Retina (tissue), 1 donor: ENCODE measurements around the gene PRR14.
"Not testable (repeated sequence)": the region's sequence is repeated elsewhere in the genome, so short reads cannot be mapped to it uniquely, and the experiment has no call there.

Source experiments
- DNase-seq: peaks from one replicate; pipeline ENCODE4 v3.0.0-alpha.2; 2016

The PRR14 gene

GRCh38 chr16:30650369-30651123 lies at the start of gene PRR14:
PRR14 (plus strand) TSS chr16:30650960; CDS start chr16:30651646, 686 bp downstream.
- DNase-seq = peak; percentile 99

DNA sequence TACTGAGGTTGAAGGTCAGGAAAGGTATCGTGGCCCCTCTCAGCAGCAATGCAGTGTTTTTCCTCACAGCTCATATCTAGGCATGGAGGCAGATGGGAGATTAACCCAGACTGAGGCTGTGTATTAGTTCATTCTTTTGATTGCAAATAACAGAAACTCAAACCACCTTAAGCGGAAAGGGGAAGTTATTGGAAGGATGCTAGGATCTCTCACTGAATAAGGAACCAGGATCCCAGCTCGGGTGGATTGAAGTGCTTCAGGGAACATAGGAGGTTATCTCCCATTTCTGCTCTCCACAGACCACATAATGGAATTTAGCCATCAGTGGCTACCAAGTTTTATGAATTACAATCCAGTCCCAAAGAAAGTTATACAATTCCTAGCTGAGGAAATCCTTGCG lies 48.8 kb upstream of the PRR14 start:
- DNase-seq = no peak

DNA sequence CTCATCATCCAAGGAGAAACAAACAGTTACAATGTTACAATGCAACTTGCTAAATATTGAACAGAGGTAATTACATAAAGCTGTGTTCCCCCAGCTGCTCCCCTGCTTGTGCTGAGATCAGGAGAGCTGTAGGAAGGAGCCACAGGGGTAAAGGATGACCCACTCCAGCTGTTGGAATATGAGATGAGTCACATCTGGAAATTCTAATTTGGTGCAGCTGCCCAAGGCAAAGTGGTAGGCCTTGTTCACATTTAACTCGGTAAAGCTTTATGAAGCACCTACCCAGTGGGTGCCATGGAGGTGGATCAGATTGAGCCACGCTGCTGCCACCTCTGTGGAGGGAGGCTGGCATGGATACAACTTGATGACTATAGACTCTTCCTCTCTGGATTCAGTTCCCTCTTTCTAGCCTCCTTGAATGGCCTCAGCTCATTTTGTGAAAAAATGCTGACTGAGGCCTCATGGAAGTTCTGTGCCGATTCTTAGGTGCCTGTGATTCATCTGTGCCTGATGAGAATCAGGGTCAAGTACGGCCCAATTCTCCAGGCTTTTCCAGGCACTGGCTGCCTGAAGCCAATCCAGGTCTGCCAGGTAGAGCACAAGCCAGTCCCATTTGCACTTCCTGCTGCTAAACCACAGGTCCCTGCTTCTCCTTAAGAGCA lies 48.0 kb upstream of the PRR14 start:
- DNase-seq = no peak

DNA sequence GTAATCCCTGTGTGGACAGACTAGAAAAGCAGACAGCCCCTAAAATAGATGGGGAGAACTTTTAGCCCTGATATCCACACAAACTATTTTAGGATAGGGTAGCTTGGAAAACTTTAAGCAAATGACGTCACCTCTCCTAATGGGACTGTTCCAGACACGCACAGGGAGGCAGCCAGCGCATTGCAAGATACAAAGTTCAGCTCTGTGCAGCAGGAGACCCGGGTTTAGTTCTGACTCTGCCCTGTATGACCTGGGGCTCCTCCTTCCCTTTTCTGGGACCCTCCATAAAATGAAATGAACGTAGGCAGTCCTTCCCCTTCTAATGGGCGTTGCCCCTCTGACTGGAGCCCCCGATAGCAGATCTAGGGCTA lies 46.8 kb upstream of the PRR14 start:
- no peak for DNase-seq

GRCh38 chr16:30604316-30604947 lies 46.3 kb upstream of the PRR14 start:
- DNase-seq = no peak

GRCh38 chr16:30605158-30605557 lies 45.6 kb upstream of the PRR14 start:
- no peak for DNase-seq

DNA sequence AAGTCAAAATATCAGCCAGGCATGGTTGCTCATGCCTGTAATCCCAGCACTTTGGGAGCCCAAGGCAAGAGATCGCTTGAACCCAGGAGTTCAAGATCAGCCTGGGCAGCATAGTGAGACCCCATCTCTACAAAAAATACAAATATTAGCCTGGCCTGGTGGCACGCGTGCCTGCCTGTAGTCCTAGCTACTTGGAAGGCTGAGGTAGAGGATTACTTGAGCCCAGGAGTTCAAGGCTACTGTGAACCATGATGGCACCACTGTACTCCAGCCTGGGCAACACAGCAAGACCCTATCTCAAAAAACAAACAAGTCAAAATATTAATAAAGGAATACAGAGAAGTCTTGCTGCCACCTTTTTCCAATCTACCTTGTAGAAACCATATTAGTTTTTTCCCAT lies 44.8 kb upstream of the PRR14 start:
- DNase-seq = no peak

DNA sequence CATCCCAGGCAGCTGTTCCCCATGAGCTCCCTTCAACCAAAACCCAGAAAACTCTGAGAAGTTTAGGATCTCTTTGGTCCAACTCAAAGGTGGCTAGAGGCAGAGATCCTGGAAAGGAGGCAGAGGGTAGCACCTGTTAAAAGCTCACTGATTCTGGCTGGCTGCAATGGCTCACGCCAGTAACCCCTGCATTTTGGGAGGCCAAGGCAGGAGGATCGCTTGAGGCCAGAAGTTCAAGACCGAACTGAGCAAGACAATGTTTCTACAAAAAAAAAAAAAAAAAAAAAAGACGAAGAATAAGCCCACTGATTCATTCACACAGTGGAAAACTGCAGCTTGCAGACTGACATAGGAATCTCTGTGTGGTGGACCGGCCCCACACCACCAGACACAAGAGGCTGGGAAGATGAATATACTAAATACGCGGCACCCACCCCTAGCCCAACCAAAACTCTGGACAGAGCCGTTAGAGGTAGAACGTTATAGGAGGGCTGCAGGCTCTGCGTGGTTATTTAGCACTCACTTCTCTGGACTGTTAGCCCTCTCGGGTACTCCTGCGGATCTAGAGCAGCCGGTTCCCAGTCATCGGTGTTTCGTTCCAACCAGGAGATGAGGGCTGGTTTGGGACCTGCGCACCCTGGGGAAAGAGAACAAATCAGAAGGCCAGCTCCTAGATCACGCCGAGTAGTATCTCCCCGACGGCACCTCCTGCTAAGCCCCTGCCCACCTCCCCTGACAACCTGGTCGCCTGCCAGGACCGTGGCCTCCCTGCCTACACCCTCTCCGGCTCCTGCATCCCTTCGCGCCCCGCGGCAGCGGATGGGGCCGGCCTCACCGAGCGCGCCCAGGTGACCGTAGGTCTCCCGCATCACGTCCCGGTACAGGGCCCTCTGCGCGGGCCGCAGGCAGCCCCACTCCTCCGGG lies 41.5 kb upstream of the PRR14 start:
- DNase-seq = no peak

DNA sequence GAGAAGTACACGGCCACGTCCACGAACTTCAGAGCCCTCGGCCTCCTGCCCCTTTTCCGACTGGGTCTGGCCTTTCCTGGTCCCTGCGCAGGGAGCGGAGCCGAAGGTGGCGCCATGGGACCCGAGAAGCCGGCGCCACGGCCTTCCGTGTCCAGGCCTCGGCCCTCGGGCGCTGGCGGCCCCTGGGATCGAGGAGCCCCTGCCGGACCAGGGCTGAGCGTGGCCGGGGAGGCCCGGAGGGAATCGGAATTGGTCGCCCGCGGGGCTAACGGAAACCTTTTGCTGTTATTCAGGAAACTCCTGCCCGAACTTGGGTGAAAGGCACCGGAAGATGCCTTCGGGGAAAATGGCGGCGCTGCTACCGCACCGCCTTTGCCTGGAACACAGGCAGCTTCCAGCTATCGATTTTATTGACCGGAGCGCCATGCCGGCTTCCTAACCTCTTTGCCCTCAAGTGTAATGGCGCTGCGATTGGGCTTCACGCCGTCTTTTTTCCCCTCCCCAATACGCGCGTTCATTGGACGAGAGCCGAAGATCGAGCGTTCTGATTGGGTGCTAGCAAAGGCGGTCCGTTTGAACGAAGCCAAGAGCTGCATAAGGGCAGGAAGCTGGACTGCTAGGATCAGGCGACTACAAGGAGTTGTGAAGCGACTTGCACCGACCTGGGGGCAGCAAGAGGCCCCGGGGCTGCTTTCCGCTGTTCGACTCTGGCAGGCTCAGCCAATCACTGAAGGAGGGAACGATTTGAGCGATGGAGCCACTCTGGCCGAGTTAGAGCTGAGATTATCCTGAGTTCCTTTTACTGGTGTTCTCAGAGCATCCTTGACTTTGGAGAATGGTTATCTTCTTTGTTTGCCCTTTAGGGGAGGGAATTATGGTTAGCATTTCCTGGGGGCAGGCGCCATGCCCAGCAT lies 40.6 kb upstream of the PRR14 start, which contains the start of gene ZNF689:
TSS of gene ZNF689 (minus strand) at position 464 of the 914 bp plus-strand sequence. CDS start at position 116, 348 bp downstream.
- peak; percentile 99 for DNase-seq

GRCh38 chr16:30615358-30616091 lies 35.2 kb upstream of the PRR14 start:
- DNase-seq = peak; percentile 31

- no peak for DNase-seq
Measured at GRCh38 chr16:30619202-30619601, 31.6 kb upstream of the PRR14 start.

GRCh38 chr16:30619638-30620037 lies 31.1 kb upstream of the PRR14 start:
- DNase-seq = no peak

- no peak for DNase-seq
Measured at GRCh38 chr16:30620169-30620568, 30.6 kb upstream of the PRR14 start.

DNA sequence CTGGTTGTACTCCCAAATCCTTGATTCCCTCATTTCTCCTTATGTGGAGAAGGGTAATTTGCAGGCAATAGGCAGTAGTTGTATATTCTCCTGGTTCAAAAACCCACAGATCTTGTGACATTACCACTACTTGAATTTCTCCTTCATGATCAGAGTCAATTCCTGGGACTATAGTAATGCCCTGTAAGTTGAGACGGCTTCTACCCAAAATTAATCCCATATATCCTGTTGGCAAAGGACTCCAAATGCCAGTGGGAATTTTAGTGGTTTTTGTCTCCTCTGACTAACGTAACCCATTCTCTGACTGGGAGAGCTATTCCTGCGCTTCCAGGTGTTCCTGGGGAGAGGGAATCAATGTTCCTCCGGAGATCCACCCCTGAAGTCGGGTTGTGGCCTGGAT lies 29.0 kb upstream of the PRR14 start:
- DNase-seq = no peak

- DNase-seq = no peak
Measured at GRCh38 chr16:30622455-30623032, 28.2 kb upstream of the PRR14 start.

DNA sequence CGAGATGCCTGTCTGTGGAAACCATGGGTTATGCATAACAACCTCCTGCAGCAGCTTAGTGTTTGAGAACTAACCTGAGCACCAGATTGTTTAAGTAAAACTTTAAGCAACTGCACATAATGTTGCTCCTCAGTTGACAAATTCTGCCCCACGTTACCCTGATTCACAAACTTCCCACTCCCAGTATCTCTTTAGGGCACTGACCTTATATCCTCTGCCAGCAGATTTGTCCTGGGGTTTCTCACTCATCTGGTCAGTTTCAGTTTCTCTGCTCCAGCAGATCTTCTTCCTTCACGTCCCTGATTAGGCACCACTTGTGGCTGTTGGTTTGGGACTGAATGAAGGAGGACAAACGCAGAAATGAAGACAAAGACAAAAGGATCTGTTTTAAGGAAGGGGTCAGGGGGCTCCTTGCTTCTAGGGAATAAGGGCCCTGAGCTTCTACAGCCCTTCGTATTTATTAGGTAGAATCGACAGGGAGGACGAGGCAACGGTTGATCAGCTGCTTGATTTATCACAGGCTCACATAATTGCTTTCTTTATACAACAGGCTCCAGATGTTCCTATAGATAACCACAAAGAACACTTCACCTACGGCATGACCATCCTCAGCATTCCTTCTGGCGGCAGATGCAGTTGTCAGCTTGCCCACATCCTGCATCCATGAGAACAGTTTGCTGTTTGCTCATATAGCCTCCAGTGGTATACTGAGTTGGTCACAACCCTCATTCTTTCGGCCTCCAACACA lies 27.1 kb upstream of the PRR14 start:
- no peak for DNase-seq

GRCh38 chr16:30626236-30626635 lies 24.5 kb upstream of the PRR14 start:
- DNase-seq = no peak

DNA sequence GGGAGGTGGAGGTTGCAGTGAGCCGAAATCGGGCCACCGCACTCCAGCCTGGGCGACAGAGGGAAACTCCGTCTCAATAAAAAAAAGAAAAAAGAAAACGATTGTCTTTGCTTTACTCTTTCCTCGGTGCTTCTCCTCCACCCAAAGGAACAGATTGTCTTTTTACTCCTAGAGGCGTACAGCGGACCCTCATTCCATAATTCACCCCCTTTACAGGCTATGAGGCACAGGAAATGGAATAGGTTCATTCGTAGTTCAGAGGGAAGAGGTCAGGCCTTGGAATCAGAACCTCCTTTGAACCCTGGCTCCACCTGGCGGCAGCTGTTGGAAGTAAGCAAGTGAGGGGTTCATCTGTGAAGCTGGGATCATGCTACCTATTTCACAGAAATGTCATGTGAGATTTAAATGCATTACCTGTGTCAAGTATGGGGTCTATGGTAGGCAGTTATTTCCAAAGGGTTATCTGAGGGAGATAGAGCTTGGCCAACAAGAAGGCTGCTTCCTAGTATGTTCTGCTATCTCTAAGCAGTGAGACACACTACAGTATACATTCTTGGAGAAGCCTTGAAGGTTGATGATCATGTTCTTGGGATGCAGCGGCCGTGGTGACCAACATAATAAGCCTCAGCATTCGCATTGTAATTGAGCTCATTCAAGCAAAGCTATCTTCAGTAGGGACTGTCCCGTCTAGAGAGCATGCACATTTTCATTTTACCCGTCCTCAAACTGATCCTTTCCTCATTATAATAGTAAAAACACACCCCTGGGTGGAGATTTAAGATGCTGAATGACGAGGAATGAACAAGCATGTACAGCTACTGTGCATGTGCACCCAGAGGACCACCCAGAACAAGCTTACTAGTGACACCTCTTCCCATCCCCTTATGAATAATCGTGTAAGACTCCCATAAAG lies 21.9 kb upstream of the PRR14 start:
- peak; percentile 80 for DNase-seq

DNA sequence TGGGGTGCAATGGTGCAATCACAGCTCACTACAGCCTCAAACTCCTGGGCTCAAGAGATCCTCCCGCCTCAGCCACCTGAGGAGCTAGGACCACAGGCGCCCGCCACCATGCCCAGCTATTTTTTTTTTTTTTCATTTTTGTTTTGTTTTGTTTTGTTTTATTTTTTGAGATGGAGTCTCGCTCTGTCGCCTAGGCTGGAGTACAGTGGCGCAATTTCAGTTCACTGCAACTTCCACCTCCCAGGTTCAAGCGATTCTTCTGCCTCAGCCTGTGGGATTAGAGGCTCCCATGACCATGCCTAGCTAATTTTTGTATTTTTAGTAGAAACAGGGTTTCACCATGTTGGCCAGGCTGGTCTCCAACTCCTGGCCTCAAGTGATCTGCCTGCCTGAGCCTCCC lies 18.3 kb upstream of the PRR14 start:
- DNase-seq = not testable (repeated sequence)
